ENCODE data around the gene CACNA1B. TPM values are rescaled to one million over a fixed set of nuclear protein-coding genes. Genes with fewer than 3 reads are reported as not detected.

CACNA1B gene
- total and polyA plus RNA-seq, 11 donors = 0.03 to 0.25 (median 0.13) TPM

DNA sequence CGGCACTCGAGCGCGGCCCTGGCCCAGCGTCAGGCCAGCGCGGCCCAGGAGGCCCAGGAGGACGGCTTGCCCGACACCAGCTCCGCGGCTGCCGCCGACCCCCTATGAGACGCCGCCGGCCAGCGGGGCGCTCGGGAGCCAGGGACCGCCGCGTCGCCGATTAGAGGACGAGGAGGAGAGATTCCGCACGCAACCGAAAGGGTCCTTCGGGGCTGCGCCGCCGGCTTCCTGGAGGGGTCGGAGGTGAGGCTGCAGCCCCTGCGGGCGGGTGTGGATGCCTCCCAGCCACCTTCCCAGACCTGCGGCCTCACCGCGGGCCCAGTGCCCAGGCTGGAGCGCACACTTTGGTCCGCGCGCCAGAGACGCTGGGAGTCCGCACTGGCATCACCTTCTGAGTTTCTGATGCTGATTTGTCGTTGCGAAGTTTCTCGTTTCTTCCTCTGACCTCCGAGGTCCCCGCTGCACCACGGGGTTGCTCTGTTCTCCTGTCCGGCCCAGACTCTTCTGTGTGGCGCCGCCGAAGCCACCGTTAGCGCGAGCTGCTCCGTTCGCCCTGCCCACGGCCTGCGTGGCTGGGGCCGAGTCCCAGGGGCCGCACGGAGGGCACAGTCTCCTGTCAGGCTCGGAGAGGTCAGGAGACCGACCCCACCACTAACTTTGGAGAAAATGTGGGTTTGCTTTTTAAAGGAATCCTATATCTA, 42.6 kb upstream of the CACNA1B start:
- intact Hi-C loops (cut with DNase I) = no loop called here
- 96 to 97% (median 96%) methylated on average over 51 to 66 of the region's 66 CpGs for WGBS, 4 donors
- H3K27ac ChIP-seq = no peak overlapping the region
- TF ChIP-seq, protein P1, sequence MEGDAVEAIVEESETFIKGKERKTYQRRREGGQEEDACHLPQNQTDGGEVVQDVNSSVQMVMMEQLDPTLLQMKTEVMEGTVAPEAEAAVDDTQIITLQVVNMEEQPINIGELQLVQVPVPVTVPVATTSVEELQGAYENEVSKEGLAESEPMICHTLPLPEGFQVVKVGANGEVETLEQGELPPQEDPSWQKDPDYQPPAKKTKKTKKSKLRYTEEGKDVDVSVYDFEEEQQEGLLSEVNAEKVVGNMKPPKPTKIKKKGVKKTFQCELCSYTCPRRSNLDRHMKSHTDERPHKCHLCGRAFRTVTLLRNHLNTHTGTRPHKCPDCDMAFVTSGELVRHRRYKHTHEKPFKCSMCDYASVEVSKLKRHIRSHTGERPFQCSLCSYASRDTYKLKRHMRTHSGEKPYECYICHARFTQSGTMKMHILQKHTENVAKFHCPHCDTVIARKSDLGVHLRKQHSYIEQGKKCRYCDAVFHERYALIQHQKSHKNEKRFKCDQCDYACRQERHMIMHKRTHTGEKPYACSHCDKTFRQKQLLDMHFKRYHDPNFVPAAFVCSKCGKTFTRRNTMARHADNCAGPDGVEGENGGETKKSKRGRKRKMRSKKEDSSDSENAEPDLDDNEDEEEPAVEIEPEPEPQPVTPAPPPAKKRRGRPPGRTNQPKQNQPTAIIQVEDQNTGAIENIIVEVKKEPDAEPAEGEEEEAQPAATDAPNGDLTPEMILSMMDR (IDR thresholded peaks at IDR 0.05) = no peak
- no peak for TF ChIP-seq POLR2A (IDR thresholded peaks at IDR 0.05)
- no peaks in the 10 kb centered on the region for H3K27me3 ChIP-seq
- DNase-seq (no peak), ATAC-seq (no peak)
- H3K4me3 ChIP-seq = no peak overlapping the region
- H3K36me3 ChIP-seq = peaks cover 0 to 64% (median 51%) of the 10 kb centered on the region in 9 donors
- H3K4me1 ChIP-seq = no peaks in the 10 kb centered on the region
- peaks cover 0 to 14% (median 0%) of the 10 kb centered on the region in 12 donors for H3K9me3 ChIP-seq

DNA sequence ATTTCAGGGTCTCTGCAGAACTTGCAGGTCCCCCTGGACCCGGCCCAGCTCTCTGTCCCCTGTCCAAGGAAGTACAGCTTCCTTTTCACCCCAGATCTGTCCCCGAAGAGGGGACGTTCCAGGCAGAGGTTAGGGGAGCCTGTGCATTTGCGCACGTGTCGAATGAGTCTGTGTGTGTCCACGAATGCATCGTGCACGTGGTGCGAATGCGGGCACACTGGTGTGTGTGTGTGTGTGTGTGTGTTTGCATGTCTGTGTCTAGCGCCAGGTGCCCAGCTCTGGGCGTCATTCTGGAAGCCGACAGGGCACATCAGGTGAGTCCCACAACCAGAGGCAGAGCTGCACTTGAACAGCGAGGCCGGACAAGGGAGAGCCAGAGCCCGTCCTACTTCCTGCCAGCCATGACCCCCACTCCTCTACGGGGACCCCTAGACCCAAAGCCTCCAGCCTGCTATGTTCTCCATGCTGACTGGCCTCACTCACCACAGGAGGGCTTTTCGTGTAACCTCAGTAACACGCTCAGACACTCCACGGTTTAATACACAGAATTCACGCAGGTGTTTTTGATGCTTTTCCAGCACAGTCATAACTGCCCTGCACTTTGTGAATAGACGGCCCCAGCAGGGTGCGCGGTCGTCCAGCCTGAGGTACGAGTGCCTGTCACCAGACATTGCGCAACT, 41.3 kb upstream of the CACNA1B start:
- peaks cover 0 to 55% (median 43%) of the 10 kb centered on the region in 9 donors for H3K36me3 ChIP-seq

DNA sequence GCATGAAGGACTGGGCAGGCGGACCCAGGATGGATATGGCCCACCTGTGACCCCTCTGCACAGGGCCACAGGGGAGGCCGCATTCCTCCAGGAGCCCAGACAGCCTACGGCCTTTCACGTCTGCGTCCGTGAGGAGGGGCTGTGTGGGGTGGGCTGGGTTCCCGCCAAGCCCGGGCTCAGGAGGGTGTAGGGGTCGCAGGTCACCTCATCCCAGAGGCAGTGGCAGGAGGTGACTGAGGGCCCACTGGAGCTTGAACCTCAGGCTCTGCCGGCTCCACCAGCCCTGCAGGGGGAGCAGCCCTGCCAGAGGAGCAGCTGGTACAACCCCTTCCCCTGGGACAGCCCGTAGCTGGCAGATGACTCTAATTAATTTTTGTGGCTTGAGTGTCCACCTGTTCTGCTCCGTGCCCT, 40.7 kb upstream of the CACNA1B start:
- intact Hi-C loops (cut with DNase I) = no loop called here
- Histone ChIP-seq H3K4me1 (no peaks in the 10 kb centered on the region), H3K9me3 (peaks cover 0 to 19% (median 0%) of the 10 kb centered on the region in 12 donors), H3K27me3 (no peaks in the 10 kb centered on the region), H3K36me3 (peaks cover 0 to 55% (median 42%) of the 10 kb centered on the region in 9 donors), H3K4me3 (no peak overlapping the region), H3K27ac (no peak overlapping the region)
- ATAC-seq (no peak), DNase-seq (no peak)
- WGBS, 4 donors = 83 to 97% (median 85%) methylated on average over 4 to 12 of the region's 12 CpGs
- TF ChIP-seq POLR2A (IDR thresholded peaks at IDR 0.05) = no peak
- TF ChIP-seq, protein P1 (IDR thresholded peaks at IDR 0.05) = no peak

More for the DNA sequence above, 41.3 kb upstream of the CACNA1B start:
- Histone ChIP-seq H3K9me3 (peaks cover 0 to 19% (median 0%) of the 10 kb centered on the region in 12 donors), H3K4me1 (no peaks in the 10 kb centered on the region), H3K27ac (no peak overlapping the region), H3K27me3 (no peaks in the 10 kb centered on the region), H3K4me3 (no peak overlapping the region)
- no peak for DNase-seq
- no peak for ATAC-seq
- WGBS, 4 donors = 91 to 93% (median 92%) methylated on average over 28 of the region's 28 CpGs
- intact Hi-C loops (cut with DNase I) = no loop called here
- TF ChIP-seq POLR2A (IDR thresholded peaks at IDR 0.05) = no peak
- TF ChIP-seq, protein P1 (IDR thresholded peaks at IDR 0.05) = no peak
